Erythroblast (primary cell): ENCODE results near the gene LYPD6.

ENCODE experiments used
- GATA1 ChIP-seq: IDR thresholded peaks from 2 replicates; pipeline ENCODE4 v1.6.1; 2011; ENCODE audit warnings: low read depth, mild to moderate bottlenecking, control low read depth, low read length, moderate library complexity
- POLR2A ChIP-seq: IDR thresholded peaks from 2 replicates; pipeline ENCODE4 v1.6.1; 2011; ENCODE audit warnings: mild to moderate bottlenecking, low read length

GRCh38 chr2:149383340-149383739 lies 53.0 kb downstream of the LYPD6 start:
- TF ChIP-seq POLR2A (no peak), GATA1 (no peak)
